GM12872 (cell line): ENCODE data around the gene AKT3.

Source experiments
- TF ChIP-seq, protein P1 (sequence below): IDR thresholded peaks from 3 replicates; pipeline ENCODE4 v1.5.1; 2011; ENCODE audit warnings: low read depth, mild to moderate bottlenecking, low read length, moderate library complexity; ENCODE audit not compliant: insufficient read depth

AKT3 gene

DNA sequence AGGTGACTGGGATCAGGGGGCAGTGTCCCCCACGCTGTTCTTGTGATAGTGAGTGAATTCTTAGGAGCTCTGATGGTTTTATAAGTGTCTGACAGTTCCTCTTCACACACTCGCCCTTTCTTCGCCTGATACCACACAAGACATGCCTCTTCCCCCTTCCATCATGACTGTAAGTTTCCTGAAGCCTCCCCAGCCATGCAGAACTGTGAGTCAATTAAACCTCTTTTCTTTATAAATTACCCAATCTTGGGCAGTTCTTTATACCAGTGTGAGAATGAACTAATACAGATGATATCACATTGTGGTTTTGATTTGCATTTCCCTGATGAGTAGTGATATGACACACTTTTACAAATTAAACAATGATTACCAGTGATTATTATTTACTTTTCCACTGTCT lies 229.9 kb downstream of the AKT3 start:
- TF ChIP-seq, protein P1, sequence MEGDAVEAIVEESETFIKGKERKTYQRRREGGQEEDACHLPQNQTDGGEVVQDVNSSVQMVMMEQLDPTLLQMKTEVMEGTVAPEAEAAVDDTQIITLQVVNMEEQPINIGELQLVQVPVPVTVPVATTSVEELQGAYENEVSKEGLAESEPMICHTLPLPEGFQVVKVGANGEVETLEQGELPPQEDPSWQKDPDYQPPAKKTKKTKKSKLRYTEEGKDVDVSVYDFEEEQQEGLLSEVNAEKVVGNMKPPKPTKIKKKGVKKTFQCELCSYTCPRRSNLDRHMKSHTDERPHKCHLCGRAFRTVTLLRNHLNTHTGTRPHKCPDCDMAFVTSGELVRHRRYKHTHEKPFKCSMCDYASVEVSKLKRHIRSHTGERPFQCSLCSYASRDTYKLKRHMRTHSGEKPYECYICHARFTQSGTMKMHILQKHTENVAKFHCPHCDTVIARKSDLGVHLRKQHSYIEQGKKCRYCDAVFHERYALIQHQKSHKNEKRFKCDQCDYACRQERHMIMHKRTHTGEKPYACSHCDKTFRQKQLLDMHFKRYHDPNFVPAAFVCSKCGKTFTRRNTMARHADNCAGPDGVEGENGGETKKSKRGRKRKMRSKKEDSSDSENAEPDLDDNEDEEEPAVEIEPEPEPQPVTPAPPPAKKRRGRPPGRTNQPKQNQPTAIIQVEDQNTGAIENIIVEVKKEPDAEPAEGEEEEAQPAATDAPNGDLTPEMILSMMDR, result no peak

DNA sequence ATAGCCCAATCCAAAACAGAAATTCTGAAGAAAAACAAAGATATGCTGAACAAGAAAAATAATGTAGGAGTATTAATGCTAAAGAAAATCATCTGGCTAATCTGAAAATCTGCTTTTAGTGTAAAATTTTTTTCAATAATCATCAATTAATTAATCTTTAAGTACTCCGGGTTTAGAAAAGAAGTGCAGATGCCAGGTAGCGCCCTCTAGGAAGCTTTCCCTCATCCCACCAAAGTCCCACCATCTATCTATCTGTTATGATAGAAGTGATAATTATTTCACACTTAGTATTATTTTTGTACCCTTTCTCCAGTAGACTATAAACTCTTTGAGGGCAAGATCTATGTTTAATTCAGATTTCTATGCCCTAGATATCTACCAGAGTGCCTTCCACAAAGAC lies 240.3 kb downstream of the AKT3 start:
- TF ChIP-seq, protein P1, result no peak

DNA sequence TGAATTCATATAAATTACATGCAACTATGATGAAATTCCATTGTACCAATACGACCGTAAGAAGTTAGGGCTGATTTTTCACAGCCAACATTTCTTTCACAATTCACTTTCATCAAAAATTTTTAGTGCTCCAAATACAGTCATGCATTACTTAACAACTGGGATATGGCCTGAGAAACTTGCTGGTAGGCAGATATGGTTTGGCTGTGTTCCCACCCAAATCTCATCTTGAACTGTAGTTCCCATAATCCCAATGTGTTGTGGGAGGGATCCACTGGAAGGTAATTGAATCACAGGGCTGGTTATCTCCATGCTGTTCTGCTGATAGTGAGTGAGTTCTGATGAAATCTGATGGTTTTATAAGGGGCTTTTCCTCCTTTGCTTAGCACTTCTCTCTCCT lies 244.4 kb downstream of the AKT3 start:
- TF ChIP-seq, protein P1, result no peak

DNA sequence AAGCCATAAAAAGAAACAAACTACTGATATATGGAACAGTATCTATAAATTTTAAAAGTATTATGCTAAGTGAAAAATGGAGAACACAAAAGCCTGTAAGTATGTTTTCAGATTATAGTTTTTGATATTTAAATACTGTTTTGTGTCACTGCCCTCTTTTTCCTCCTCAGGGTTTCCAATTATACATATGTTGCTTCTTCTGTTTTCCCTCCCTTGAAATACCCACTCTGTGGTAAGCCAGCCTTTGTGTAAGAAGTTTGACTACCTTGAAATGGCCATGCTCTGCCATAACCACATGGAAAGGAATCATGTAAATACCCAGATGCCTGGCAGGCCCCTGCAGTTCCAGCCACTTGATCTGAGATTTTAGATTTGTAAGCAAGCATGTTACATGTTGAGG lies 248.3 kb downstream of the AKT3 start:
- TF ChIP-seq, protein P1, result no peak

DNA sequence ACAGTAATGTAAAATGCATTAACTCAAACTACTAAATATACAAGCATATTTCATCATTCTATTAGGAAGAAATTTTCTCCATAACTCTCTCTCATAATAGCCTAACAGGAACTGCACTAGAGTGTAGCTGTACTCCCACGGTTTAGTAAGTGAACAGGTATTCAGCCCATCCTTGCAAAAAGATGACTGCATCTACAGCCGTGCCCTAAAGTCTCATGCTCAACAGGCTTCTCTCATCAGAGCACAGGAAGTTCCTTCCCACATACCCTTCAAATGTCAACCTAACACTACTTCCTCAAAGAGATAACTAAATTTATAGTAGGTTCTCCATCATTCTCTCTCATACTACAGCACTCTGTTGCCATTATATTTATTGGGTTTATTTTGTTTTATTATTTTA lies 251.6 kb downstream of the AKT3 start:
- TF ChIP-seq, protein P1, result no peak

DNA sequence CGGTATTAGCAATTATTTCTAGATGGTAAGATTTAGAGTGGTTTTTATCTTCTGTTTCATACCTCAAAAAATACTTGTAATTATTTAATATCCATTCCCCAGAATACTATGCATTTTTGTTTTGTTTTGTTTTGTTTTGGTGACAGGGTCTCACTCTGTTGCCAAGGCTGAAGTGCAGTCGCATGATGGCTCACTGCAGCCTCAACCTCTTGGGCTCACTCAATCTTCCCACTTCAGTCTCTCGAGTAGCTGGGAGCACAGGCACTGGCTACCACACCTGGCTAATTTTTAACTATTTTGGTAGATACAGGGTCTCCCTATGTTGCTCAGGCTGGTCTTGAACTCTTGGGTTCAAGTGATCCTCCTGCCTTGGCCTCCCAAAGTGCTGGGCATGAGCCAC lies 252.7 kb downstream of the AKT3 start:
- TF ChIP-seq, protein P1, result no peak

DNA sequence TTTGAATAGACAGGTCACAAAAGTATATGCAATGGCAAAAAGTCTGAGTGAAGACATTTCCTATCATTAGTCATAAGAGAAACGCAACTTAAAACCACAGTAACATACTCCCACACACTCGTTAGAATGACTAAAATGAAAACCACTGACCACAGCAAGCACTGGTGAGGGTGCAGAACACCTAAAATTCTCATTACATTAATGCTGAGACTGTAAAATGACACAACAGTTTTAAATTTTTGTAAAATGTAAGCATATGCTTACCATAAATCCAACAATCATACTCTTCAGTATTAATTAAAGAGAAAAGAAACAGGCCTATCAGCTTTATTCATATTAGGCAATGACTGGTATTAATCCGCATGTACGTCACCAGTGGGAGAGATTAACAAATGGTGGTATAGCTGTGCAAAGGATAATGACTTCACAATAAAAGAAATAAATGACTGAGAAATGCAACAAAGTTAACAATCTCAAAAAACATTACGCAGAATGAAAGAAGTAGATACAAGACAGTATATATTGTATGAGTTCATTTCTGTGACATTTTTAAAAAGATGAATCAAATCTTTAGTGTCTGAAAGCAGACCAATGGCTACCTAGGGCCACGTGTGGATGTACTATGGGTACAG lies 253.5 kb downstream of the AKT3 start:
- TF ChIP-seq, protein P1, result no peak
